HUDEP-2 (cell line): ENCODE data around the gene PCDH15.
"Not testable (repeated sequence)": the region's sequence is repeated elsewhere in the genome, so short reads cannot be mapped to it uniquely, and the experiment has no call there.

Experiments used
- DNase-seq, 76 experiments: peaks; one replicate each; lab custom pipeline; 2025; ENCODE audit not compliant: unreplicated experiment in 76 of 76; lab: John Stamatoyannopoulos, UW

PCDH15 gene

DNA sequence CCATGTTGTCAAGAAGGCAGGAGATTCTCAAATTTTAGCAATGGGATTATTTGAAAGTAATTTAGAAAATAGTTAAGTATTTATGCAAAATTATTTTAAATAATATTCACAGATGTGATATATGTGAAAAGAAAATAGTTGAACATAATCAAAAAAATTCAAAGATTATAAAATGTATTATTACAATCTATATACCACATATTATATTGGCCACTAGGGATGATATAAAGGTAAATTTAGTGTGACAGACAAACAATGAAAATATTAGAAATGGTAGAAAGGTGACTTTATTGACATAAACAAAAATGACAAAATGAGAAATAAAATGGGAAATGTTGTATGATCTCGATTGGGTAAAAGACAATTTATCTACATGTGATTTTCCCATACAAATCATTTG is 385.5 kb downstream of the PCDH15 start:
- DNase-seq: no peak

DNA sequence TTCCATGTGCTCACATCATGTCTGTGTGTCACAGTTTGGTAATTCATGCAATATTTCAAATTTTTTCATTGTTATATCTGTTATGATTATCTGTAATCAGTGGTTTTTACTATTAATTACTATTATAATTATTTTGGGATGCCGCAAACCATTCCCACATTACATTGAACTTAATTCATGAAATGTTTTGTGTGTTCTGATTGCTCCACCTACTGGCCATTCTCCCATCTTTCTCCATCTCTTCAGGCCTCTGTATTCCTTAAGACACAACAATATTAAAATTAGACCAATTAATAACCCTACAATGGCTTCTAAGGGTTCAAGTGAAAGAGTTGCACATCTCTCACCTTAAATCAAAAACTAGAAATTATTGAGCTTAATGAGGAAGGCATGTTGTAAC is 398.5 kb downstream of the PCDH15 start:
- DNase-seq: no peak

DNA sequence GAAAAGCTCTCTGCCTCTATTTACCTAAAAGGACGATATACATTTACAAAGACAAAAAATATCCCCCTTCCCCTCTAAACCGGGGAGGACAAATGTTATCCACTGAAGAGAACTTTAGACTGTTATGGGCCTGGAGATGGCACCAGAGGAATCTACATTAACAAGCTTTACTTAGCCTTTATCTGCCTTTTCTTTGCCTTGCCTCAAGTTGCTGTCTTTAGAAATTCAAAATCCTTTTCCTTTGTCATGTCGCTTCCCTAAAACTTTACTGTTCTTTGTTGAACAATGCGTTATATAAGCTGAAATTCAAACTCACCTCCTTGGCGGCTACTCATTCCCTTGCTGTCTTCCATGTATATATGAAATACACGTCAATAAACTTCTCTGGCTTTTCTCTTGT is 405.0 kb downstream of the PCDH15 start:
- DNase-seq: no peak

DNA sequence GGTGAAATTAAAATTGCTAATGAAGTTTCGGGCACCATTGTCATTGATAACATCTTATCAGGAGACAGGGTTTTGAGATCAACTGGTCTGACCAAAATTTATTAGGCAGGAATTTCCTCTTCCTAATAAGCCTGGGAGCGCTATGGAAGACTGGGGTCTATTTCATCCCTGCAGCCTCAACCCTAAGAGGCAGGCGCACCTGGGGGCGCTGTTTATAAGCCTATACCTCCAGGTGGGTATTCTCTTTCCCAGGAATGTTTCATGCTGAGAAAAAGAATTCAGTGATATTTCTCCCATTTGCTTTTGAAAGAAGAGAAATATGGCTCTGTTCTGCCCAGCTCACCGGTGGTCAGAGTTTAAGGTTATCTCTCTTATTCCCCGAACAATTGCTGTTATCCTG is 406.4 kb downstream of the PCDH15 start:
- DNase-seq: not testable (repeated sequence)

DNA sequence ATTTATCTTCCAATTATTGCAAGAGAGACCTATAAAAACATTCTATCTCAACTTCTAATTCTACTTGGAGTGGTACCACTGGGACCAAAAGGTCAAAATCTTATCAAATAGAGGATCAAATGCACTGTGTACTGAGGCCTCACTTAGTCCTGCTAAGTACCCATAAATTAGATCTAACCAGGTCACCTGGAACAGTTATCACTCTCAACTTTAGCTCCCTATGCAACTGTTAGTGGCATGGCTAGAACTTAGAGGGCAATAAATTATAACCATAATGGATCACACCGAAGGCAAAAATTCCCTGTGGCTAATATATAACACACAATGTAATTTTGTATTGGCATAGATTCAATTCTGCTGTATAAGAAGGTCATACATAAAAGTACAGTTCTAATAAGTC is 428.9 kb downstream of the PCDH15 start:
- no peak for DNase-seq

DNA sequence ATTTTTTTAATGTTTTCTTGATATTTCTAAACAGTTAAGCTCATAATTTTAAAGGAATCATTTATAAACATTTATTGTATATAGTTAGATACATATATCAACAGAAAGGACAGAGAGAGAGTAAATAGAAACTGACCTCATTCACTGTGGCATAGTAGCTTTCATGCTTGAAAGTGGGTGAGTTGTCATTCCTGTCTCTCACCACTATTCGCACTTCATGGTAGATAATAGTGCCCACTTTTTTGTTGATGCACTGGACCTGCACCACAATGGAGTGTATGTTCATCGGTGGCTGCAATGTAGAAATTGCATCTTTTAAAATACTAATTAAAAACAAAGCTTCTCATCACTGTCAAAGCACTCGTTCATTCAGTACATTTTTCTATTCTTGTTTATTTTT is 432.0 kb downstream of the PCDH15 start:
- DNase-seq: no peak

DNA sequence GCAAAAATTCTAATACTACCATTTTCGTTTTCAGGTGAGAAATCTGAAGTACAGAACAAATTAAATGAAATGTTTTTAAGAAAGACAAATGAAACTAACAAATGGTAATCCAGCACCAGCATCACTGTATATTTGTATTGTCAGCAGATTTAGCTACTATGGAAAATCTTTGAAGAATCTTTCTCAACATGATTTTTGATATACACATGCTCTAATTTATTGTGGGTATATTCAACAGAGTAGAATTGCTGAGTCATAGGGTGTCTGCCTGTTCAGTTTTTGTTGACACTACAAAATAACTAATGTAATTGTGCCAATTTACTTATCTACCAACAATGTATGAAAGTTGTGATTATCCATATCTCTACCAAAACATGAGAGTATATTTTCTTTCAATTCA is 437.6 kb downstream of the PCDH15 start:
- no peak for DNase-seq

DNA sequence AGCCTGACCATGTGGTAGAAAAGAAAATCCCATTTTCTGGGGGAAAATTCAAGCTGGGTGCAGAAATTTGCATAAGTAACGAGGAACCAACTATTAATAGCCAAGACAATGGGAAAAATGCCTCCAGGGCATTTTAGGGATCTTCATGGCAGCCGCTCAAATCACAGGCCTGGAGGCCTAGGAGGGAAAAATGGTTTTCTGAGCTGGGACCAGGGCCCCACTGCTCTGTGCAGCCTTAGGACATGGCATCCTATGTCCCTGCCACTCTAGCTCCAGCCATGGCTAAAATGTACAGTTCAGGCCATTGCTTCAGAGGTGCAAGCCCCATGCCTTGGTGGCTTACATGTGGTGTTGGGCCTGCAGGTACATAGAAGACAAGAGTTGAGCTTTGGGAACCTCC is 459.0 kb downstream of the PCDH15 start:
- DNase-seq: no peak

DNA sequence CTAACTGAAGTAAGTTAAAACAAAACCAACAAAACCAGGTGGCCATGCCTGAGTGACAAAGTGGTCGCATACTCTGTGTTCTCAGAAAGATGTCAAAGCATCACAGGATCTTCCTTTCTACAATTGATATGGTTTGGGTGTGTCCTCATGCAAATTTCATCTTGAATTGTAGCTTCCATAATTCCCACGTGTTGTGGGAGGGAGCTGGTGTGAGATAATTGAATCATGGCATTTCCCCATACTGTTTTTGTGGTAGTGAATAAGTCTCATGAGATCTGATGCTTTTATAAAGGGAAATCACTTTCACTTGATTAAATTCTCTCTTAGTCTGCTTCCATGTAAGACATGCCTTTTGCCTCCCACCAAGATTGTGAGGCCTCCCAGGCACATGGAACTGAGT is 465.7 kb downstream of the PCDH15 start:
- no peak for DNase-seq

DNA sequence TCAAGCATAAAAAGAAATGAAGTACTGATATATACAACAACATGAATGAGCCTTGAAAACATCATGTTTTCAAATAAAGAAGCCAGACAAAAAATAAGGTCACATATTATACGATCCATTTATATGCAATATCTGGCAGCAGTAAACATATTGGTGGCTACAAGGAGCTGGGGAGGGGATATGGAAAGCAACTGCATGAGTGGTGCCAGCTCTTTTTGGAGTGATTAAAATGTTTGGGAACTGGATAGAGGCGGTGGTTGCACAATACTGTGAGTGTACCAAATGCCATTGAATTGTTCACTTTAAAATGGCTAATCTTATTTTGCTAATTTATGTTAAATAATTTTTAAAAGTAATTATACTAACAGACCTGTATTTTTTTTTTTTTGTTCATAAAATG is 481.7 kb downstream of the PCDH15 start:
- DNase-seq: no peak

DNA sequence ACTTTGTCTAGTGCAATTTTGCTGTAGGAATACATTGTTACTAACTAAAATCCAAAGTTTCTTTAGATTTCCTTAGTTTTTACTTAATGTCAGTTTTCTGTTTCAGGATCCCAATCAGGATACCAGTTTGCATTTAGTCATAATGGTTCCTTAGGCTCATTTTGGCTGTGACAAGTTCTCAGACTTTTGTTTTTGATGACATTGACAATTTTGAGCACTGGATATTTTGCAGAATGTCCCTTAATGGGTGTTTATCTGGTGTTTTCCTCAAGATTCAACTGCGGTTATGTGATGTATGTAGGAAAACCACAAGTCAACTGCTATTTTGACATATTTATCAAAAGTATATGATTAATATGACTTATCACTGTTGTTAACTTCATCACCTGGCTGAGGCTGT is 482.6 kb downstream of the PCDH15 start:
- DNase-seq: no peak

DNA sequence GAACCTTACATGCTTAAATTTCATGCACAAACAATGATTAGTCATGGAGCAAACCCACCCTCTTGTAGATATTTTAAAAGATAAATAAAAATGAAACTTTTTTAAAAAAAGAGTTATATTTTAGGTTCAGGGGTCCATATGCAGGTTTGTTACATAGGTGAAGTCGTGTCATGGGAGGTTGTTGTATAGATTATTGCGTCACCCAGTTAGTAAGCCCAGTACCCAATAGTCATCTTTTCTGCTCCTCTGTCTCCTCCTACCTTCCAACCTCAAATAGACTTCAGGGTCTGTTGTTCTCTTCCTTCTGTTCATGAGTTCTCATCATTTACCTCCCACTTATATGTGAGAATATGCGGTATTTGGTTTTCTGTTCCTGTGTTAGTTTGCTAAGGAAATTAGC is 486.6 kb downstream of the PCDH15 start:
- no peak for DNase-seq

DNA sequence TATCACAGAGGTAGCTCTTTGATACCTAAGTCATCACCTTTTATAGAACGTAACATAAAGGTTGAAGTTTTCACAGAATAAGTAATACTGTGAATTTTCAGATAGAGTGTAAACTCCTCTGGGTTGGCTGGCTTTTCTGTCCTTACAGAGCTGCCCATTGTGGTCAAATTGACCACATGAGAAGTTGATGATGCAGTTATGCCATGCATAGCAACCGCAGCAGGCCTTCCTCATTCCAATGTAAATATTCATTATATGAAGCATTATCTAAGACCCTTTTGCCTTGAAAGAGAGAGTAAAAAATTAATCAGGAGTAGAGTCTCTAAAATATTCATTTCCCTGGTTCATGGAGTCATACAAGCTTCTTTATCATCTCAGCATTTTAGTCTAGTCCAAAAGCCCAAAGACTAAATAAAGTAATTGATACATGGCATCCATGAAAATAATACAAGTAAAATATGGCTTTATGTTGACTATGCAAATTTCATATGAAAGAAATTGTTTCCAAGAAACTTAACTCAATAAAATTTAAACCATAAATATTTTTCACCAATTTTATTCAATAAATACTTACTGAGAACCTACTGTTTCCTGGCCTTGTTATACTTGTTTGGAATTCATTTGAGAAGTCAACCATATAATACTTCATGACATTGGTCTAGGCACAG is 516.4 kb downstream of the PCDH15 start:
- no peak for DNase-seq

DNA sequence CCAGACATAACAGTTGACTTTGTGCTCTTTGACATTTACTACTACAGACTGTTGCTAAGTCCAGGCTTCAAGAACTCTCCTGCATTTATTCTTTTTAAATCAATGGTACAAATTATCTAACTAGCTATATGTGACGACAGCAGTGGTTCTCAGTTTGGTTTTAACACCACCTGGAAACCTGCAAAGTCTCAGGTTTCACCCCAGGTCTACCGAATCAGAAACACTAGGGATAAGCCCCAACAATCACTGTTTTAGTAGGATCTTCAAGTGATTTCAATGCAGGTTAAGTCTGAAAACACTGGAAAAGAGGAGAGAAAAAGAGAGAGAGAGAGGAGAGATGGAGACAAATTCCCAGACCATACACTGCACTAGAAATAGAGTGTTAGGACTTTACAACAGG is 519.0 kb downstream of the PCDH15 start:
- no peak for DNase-seq

DNA sequence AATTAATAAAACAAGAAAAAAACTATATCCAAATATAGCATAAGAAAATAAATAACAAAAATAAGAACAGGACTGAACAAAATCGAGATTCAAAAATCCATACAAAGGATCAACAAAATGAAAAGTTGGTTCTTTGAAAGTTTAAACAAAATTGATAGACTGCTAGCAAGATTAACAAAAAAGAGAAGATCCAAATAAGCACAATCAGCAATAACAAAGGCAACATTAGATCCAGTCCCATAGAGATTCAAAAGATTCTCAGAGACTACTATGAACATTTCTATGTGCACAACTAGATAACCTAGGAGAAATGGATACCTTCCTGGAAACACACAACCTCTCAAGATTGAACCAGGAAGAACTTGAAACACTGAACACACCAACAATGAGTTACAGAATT is 534.6 kb downstream of the PCDH15 start:
- no peak for DNase-seq

DNA sequence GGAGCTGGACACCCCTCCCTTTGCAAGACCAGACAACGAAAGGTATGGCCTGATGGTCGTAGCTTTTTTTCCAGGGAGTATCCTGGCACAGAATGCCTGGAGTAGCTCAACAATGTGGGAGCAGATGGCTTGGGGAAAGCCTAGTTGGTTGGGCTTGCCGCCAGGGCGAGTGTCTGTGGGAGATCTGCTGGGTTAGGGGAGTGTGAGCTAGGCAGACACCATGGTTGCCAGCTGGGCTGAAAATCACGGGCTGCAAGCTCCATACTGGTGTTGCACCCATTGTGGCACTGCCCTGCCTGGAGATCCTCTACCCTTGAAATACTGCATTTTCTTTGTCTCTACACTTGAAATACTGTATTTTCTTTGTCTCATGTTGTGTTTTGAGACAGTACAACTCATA is 538.3 kb downstream of the PCDH15 start:
- DNase-seq: no peak

DNA sequence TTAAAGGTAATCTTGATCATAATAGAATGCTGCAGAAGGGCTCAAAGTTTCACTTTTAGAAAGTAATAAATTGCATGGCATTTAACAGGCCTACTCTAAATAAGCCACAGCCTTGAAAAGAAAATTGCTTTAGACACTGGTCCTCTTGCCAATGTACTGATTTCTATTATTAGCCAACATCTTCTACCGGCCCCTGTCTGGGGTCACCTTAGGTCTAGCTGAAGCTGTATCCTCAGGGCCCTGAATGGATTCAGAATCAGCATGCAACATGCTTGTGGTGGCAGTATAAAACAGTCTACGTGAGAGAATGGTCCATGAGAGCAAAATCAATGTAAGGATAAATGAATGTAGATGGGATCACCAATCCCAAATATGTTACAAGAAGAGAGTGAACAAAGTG is 541.9 kb downstream of the PCDH15 start:
- DNase-seq: no peak

DNA sequence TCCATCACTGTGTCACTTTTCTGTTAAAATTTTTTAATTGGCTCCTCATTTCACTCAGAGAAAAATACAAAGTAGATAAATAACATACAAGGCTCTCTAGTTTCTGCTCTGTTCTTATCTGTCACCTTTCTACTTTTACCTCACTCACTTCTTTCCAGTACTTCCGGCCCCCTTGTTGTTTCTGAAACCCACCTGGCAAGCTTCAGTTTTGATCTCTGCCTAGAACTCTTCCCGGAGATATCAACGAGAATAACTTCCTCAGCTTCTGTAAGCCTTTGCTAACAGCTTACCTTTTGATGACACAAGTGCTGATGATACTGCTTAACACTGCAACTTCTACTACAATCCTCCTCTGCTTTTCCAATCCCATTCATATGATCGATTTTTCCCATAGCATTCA is 566.2 kb downstream of the PCDH15 start:
- no peak for DNase-seq

DNA sequence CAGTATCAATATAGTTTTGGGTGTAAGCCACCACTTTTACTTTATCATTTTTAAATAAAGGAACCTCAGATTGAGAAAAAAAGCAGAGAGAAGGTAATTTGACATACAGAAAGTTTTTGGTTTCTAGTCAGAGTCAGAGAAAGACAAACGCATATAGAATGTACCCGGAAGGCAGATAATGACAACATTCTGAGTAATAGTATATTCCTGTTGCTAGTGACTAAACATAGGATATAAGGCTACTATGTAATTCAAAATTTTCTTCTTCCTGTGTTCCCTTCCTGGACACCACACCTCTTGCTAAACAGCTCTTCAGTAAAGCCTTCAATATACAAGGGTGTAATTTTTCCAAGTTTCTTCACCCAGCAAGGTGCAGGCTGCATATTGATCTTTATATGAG is 597.6 kb downstream of the PCDH15 start:
- DNase-seq: no peak

DNA sequence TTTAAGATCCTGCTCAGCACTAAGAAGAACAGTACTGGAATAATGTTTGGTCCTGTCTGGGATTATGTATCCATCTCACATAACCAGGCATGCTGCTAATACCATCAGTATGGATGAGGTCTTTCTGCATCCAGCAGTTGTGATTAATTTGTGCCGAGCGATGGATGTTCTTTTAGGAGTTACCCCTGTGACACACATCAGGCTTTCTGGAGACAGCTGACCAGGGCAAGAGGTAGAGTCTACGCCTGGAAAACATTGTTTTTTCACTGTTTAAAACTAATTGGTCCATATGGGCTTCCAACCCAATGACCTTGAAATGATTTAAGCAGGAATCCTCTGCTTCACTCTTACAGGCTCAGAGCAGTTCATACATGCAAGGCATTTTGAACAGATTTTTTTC is 603.0 kb downstream of the PCDH15 start:
- DNase-seq: no peak

DNA sequence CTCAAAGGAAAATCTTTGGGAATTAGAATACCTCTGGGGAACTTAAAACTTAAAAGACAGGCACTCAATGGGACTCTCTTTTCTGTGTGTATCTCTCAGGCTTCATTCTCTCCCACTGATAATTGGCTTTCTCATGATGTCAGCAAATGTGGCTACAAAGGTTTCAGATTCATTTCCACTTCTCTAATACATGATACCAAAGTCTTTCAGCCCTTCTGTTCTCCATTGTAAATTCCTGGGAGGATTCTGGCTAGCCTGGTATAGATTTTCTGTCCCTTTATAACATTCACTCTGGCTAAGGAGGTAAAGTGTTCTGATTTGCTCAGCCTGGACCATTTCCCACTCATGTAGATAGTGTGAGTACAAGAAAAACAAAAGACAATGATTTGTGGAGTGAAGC is 606.2 kb downstream of the PCDH15 start:
- DNase-seq: no peak

DNA sequence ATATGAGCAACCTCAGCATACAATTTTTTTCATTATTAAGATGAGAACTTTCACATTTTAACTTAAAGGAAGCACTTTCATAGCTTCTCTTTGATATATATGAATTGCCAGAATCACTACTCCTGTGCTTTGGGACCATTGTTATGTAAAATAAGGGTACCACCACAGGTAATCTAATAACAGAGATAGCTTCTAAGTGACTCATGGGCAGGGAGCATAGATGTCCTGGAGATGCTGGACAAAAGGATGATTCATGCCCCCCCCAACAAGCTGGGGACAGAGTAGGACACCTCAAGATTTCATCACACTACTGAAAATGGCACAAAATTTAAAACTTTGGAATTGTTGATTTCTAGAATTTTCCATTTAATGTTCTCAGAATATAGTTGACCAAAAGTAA is 641.1 kb downstream of the PCDH15 start:
- DNase-seq: no peak

DNA sequence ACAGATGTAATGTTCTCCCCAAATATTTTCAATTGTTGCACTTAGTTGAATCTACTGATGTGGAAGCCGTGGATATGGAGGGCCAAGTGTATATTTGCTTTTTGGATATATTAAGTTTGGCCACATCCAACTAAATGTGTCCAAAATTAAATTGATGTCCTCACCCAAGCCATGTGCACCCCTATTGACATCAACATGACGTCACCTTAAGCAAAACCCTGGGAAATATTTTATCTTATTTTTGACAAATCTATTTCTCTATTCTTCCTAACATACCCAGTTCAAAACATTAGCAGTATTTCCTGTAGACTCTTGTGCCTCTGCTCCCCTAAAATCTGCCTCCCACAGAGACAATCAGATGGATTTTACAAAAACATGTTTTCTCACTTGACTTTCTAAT is 652.5 kb downstream of the PCDH15 start:
- no peak for DNase-seq
